ENCODE results near the gene TMEM218.
A peak's percentile ranks its signal among the peaks of the same experiment; 100 is the strongest.

Gene TMEM218

DNA sequence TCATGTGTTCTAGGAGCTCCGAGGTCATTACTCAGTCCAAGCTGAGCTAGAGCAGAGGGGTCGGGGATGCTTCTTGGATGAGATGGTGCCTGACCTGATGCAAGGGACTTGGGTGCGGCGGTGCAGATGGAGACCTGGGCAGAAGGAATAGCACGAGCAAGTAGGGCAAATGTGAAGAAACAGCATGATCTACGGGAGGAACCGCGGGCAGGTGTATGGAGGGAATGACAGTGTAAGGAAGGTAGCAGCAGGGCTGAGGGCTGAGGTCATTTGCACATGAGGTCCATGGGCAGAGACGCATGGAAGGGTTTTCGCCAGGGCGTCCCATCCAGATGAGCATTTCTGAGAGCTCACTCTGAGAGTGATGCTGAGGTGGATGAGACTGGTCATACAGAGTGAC is 33.4 kb downstream of the TMEM218 start:
- DNase-seq (ENCODE audit: low read depth): no peak
- H3K4me3 ChIP-seq (ENCODE audit: low read length): no peak overlapping the region
- TF ChIP-seq, protein P1, sequence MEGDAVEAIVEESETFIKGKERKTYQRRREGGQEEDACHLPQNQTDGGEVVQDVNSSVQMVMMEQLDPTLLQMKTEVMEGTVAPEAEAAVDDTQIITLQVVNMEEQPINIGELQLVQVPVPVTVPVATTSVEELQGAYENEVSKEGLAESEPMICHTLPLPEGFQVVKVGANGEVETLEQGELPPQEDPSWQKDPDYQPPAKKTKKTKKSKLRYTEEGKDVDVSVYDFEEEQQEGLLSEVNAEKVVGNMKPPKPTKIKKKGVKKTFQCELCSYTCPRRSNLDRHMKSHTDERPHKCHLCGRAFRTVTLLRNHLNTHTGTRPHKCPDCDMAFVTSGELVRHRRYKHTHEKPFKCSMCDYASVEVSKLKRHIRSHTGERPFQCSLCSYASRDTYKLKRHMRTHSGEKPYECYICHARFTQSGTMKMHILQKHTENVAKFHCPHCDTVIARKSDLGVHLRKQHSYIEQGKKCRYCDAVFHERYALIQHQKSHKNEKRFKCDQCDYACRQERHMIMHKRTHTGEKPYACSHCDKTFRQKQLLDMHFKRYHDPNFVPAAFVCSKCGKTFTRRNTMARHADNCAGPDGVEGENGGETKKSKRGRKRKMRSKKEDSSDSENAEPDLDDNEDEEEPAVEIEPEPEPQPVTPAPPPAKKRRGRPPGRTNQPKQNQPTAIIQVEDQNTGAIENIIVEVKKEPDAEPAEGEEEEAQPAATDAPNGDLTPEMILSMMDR (IDR thresholded peaks at IDR 0.05; ENCODE audit: insufficient read depth, low read depth, low read length, missing control alignments): no peak

- H3K4me3 ChIP-seq (ENCODE audit: low read length): no peak overlapping the region
- no peak for DNase-seq (ENCODE audit: low read depth)
- TF ChIP-seq, protein P1 (IDR thresholded peaks at IDR 0.05; ENCODE audit: insufficient read depth, low read depth, low read length, missing control alignments): peak; percentile 1
These were observed 35.0 kb downstream of the TMEM218 start for GRCh38 chr11:125076378-125076945.

DNA sequence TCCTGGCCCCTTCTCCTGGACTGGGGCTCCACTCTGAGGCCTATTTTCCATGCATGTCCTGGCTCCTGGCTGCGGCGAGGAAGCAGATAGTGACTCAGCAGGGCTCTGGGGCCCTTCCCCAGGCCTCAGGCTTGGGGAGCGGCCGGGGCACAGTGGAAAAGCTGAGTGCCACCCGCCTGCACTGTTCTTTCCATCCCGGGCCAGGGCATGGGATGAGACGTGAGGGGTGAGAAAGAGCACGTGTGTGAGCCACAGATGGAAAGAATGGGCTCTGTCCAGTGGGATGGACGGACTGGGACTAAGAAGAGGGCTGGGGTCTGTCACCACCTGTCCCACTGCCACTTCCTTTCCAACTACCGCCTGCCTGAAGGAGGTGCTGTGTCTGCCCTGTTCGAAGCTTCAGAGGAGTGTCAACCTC is 35.5 kb downstream of the TMEM218 start:
- TF ChIP-seq, protein P1 (IDR thresholded peaks at IDR 0.05; ENCODE audit: insufficient read depth, low read depth, low read length, missing control alignments): peak; percentile 16
- no peak overlapping the region for H3K4me3 ChIP-seq (ENCODE audit: low read length)
- peak; percentile 82 for DNase-seq (ENCODE audit: low read depth)

- TF ChIP-seq, protein P1 (IDR thresholded peaks at IDR 0.05; ENCODE audit: insufficient read depth, low read depth, low read length, missing control alignments): no peak
- no peak for DNase-seq (ENCODE audit: low read depth)
- H3K4me3 ChIP-seq (ENCODE audit: low read length): no peak overlapping the region
These were observed 36.2 kb downstream of the TMEM218 start for GRCh38 chr11:125075242-125075625.

DNA sequence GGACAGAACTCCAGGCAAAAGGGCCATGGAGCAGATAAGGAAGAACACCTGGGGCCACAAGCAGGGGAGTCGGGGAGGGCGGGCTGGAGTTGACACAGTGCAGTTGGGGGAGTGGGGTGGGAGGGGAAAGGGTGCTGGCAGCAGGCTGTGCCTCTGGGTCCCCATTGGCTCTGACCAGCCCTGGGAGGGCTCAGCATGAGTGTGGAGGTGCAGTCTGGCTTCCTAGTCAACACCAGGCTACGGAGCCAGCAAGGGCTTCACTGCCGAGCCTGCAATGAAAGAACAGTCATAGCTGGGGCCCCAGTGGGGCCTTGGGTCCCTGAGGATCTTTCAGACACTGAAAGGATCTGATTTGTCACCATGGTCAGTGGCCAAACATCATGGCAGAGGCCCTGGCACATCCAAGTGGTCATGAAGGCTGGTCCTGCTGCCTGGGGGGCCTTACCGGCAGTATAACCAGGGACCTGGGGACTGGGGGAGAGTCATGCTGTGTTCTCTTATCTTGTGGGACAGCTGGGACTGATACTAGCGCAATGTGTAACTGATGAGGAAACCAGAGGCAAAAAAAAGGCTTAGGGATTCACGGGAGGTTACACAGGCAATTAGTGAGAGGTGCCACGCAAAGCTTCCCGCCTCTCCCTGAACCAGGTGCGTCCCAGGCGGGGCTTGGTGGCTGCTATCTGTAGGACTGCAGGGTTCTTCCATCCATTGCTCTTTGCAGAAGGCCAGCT is 36.8 kb downstream of the TMEM218 start:
- no peak for DNase-seq (ENCODE audit: low read depth)
- no peak overlapping the region for H3K4me3 ChIP-seq (ENCODE audit: low read length)
- TF ChIP-seq, protein P1 (IDR thresholded peaks at IDR 0.05; ENCODE audit: insufficient read depth, low read depth, low read length, missing control alignments): no peak

DNA sequence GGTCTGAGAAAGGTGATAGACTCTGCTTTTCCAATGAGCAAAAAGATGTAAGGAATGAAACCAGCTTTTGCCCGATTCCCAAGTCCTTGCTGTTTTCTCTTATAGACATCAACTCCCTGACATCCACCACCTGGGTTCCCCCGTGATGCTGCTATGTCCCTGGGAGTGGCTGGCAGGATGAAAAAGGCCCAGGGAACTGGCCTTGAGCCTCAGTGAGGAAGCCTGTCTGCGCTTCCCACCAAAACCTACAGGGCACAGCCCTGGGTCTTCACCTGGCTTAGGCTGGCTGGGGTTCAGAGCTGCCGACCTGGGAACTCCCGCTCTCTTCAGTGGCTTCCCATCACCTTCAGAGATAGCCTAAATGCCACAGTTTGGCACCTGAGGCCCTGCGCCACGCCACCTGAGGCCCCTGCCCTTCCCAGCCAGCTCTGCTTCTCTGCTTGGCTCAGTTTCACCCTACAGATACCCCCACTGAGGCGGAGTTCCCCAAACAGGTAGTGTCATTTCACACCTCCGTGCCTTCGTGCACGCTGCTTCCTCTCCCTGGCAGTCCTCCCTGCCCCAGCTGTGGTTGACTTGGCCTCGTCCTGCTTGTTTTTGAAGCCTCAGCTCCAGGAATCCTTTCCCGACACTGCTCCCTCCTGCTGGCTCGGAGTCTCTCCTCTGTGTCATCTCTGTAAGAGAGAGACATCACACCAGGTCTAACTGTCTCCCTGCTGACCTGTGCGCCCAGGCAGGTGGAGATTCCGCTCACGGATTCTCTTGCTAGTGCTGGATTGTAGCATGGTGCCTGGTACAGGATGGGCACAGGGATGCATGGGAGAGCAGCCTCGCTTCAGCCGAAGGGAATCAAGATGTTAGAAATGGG is 37.6 kb downstream of the TMEM218 start:
- no peak for DNase-seq (ENCODE audit: low read depth)
- TF ChIP-seq, protein P1 (IDR thresholded peaks at IDR 0.05; ENCODE audit: insufficient read depth, low read depth, low read length, missing control alignments): no peak
- H3K4me3 ChIP-seq (ENCODE audit: low read length): no peak overlapping the region

All from epithelial cell of esophagus (primary cell).